Body of pancreas (tissue), 4 donors: ENCODE measurements around the gene RNF186.

Source experiments
- CTCF ChIP-seq, 7 experiments: fragments of 450-650 bp in 4 of 7; fragments of 200-600 bp in 3 of 7; sonication (generic) in 3 of 7; IDR thresholded peaks; one replicate each; pipeline ENCODE4 v1.5.1; 2016 to 2019; ENCODE audit warnings: antibody characterized with exemption in 7 of 7
- POLR2A ChIP-seq, 3 donors: fragments of 450-650 bp; IDR thresholded peaks; one replicate each; pipeline ENCODE4 v1.6.1; 2016; ENCODE audit warnings: antibody characterized with exemption in 3 of 3, mild to moderate bottlenecking in 2 of 3

- TF ChIP-seq CTCF (IDR thresholded peaks at IDR 0.05) (no peak), POLR2A (IDR thresholded peaks at IDR 0.05) (no peak)
Measured at GRCh38 chr1:19817160-19817559, 2.1 kb upstream of the RNF186 start.
